Urinary bladder (tissue), 4 donors: ENCODE measurements around the gene POLR3C. TPM values are rescaled to one million over a fixed set of nuclear protein-coding genes. Genes with fewer than 3 reads are reported as not detected.

Experiments
- DNase-seq: peaks from one replicate; pipeline ENCODE4 v3.0.0-alpha.2; 2015; ENCODE audit errors: extremely low spot score
- H3K27ac ChIP-seq: one replicate; pipeline ENCODE4 v1.5.1; 2013; ENCODE audit warnings: low read depth, mild to moderate bottlenecking, moderate library complexity
- H3K36me3 ChIP-seq: one replicate; pipeline ENCODE4 v1.6.1; 2013; ENCODE audit warnings: mild to moderate bottlenecking, moderate library complexity; ENCODE audit not compliant: insufficient read depth
- H3K4me1 ChIP-seq: one replicate; pipeline ENCODE4 v1.6.1; 2013; ENCODE audit warnings: mild to moderate bottlenecking, moderate library complexity; ENCODE audit not compliant: insufficient read depth
- H3K4me3 ChIP-seq: one replicate; pipeline ENCODE4 v1.5.1; 2013; ENCODE audit warnings: low read depth, low read length
- WGBS: extraction: QIAGEN DNeasy Blood & Tissue Kit; methylation state at CpG from one replicate; pipeline ENCODE4 v1.1.7; 2013; 5-methylcytosine and 5-hydroxymethylcytosine counted together
- polyA plus RNA-seq: library from polyadenylated mRNA; stranded (reverse); fragments of 200-250 nt; gene quantifications from one replicate; pipeline ENCODE4 v1.2.3, GENCODE V29; 2013
- total RNA-seq: library from RNA; depleted of rRNA; stranded (reverse); fragments of >200 nt; gene quantifications from one replicate; pipeline ENCODE4 v1.2.3, GENCODE V29; 2014
- donor health status: healthy with polysubstance abuse.
- donor health status: healthy.

POLR3C gene
- total and polyA plus RNA-seq, 2 donors = 23.5 to 25.6 TPM

- 92% methylated on average over 3 of the region's 3 CpGs for WGBS
- peaks cover 6% of the 10 kb centered on the region for H3K36me3 ChIP-seq
These were observed 19.0 kb downstream of the POLR3C start for GRCh38 chr1:145843031-145843430.

DNA sequence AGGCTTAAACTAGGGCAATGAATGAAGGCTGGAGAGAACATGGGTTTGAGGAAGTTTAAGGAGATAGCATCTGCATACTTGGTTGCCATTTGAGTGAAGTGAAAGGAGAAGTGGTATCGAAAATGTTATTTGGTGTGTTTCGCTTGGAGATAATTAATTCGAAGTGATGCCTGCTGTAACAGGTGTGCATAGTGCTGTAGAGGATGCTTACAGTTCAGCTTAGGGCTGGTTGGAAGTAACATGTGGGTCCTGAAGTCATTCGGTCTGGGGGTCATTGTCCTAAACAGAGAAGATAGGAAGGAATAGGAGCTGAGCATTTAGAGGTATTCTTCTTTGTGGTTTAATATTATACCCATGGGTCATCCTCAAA is 21.1 kb downstream of the POLR3C start:
- 11% methylated on average over 4 of the region's 4 CpGs for WGBS
- Histone ChIP-seq H3K4me3 (peak overlapping the region; percentile 31), H3K4me1 (no peaks in the 10 kb centered on the region), H3K27ac (peak overlapping the region; percentile 38), H3K36me3 (peaks cover 4% of the 10 kb centered on the region)
- no peak for DNase-seq

More at GRCh38 chr1:145843031-145843430, 19.0 kb downstream of the POLR3C start:
- H3K4me3 ChIP-seq = no peak overlapping the region
- H3K4me1 ChIP-seq = no peaks in the 10 kb centered on the region
- no peak overlapping the region for H3K27ac ChIP-seq
- no peak for DNase-seq

- under 1% methylated on average over 50 of the region's 50 CpGs for WGBS
- Histone ChIP-seq H3K4me1 (no peaks in the 10 kb centered on the region), H3K27ac (peak within 1 kb of the TSS; percentile 38), H3K4me3 (peak within 1 kb of the TSS; percentile 31), H3K36me3 (peaks cover 9% of the 10 kb centered on the region)
- DNase-seq = no peak
These were observed 21.6 kb downstream of the POLR3C start, which contains the start of gene NUDT17 for GRCh38 chr1:145845514-145846161. Gene NUDT17 (plus strand): TSS chr1:145845630. CDS start chr1:145845641, 11 bp downstream.

DNA sequence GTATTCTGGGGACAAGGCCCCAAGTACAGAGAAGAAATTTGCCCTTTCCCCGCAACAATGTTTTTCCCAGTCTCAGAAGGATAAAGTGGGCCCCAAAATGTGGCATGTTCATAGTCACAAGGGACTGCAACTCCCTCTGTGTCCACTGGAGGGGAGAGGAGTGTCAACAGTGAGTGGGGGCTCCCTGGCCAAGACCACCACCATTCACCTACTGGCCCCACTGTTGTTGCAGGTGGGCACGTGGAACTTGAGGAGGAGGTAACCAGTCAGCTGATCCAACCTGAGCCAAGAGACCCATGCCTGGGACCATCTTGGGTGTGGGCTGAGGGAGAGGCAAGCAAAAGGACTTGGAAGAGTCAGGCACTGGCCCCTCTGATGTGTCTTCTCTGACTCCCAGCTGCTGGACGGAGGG is 22.2 kb downstream of the POLR3C start:
- WGBS = 57% methylated on average over 3 of the region's 3 CpGs
- DNase-seq = no peak
- Histone ChIP-seq H3K4me1 (no peaks in the 10 kb centered on the region), H3K36me3 (peaks cover 7% of the 10 kb centered on the region), H3K4me3 (peak overlapping the region; percentile 31), H3K27ac (no peak overlapping the region)

DNA sequence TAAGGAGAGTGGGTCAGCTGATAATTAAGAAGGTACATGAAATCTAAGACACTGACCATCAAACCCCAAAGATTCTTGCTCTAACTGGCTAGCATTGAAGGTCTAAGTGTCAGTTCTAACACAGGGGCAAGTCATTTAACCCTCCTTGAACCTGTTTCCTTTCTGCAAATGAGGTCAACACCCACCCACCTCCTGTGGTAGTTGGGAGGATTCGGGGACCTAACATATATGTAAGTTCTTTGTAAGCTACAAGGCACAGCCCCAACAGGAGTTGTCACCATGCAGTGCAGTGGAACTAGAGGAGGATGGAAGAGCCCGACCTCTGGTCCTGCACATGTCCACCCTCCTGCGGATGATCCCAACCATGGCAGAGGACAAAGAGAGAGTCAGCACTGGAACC is 23.8 kb downstream of the POLR3C start:
- Histone ChIP-seq H3K27ac (no peak overlapping the region), H3K36me3 (peaks cover 5% of the 10 kb centered on the region), H3K4me1 (no peaks in the 10 kb centered on the region), H3K4me3 (no peak overlapping the region)
- 73% methylated on average over 3 of the region's 3 CpGs for WGBS
- no peak for DNase-seq

GRCh38 chr1:145849356-145850160 is 25.6 kb downstream of the POLR3C start:
- DNase-seq = no peak
- WGBS = 69% methylated on average over 15 of the region's 15 CpGs
- Histone ChIP-seq H3K36me3 (peaks cover 5% of the 10 kb centered on the region), H3K4me1 (no peaks in the 10 kb centered on the region), H3K4me3 (no peak overlapping the region), H3K27ac (no peak overlapping the region)

DNA sequence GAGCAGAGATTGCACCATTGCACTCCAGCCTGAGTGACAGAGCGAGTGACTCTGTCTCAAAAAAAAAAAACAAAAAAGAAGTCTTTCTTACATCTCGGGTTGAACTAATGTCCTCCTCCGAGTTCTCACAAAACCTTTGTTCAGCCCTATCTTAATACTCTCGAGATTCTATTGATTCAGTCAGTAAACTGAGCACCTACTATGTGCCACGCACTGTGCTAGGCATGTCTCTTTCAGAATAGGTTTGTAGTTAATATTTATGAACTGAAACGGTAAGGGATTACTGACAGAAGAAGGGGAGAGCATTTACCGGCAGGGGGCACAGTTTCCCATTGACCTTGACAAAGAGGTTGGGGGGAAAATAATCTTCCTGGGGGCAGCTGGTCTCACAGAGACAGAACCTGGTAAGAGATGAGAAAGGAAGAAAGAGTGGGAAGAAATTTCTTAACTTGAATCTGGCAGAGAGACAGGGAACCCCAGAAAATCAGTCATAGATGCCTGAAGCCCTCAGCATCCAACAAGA is 31.5 kb downstream of the POLR3C start:
- H3K36me3 ChIP-seq = peaks cover 3% of the 10 kb centered on the region
- peaks cover 1% of the 10 kb centered on the region for H3K4me1 ChIP-seq
- H3K4me3 ChIP-seq = no peak overlapping the region
- no peak overlapping the region for H3K27ac ChIP-seq
- 86% methylated on average over 7 of the region's 7 CpGs for WGBS
- no peak for DNase-seq

- H3K36me3 ChIP-seq = peaks cover 2% of the 10 kb centered on the region
These were observed 33.2 kb downstream of the POLR3C start for GRCh38 chr1:145857170-145857569.

GRCh38 chr1:145858238-145858900 is 34.4 kb downstream of the POLR3C start:
- peaks cover 1% of the 10 kb centered on the region for H3K4me1 ChIP-seq
- 2% methylated on average over 35 of the region's 35 CpGs for WGBS
- peak overlapping the region; percentile 94 for H3K27ac ChIP-seq
- H3K36me3 ChIP-seq = peaks cover 2% of the 10 kb centered on the region
- peak overlapping the region; percentile 83 for H3K4me3 ChIP-seq
- DNase-seq = no peak

More at GRCh38 chr1:145857170-145857569, 33.2 kb downstream of the POLR3C start:
- Histone ChIP-seq H3K27ac (no peak overlapping the region), H3K4me3 (peak overlapping the region; percentile 3), H3K4me1 (peaks cover 1% of the 10 kb centered on the region)
- 62% methylated on average over 4 of the region's 4 CpGs for WGBS
- no peak for DNase-seq

GRCh38 chr1:145858901-145859490 is 35.0 kb downstream of the POLR3C start, which contains the start of gene PIAS3:
Gene PIAS3 (minus strand): TSS chr1:145859081. CDS start chr1:145858990, 91 bp downstream.
- Histone ChIP-seq H3K36me3 (peaks cover 2% of the 10 kb centered on the region), H3K27ac (peak within 1 kb of the TSS; percentile 94), H3K4me3 (peak within 1 kb of the TSS; percentile 83), H3K4me1 (peaks cover 1% of the 10 kb centered on the region)
- WGBS = under 1% methylated on average over 42 of the region's 42 CpGs
- peak; percentile 86 for DNase-seq

DNA sequence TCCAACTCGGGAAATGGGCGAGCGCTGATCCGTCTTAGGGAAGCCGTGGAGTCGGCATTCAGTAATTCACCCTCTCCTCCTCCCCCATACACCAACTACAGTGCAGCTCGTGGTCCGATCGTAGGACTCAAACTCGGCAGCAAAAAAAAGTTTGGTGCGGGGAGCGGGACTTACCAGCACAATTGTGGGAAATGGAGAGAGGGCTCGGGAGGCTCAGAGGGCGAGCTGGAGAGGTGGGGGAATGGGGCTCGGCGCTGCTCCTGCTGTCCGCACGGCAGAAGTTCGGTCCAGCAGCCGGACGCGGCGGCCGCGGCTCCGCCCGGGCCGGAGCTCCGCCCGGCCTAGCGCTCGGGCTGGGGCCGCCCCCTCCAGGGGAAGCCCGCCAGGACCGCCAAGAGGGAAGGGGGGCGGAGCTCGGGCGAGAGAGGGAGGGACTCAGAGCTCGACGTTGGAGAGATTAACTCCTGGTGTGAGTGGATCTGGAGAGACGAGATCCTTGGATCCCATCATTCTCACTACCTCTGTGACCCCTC is 35.6 kb downstream of the POLR3C start:
- H3K36me3 ChIP-seq = peaks cover 2% of the 10 kb centered on the region
- peak overlapping the region; percentile 94 for H3K27ac ChIP-seq
- under 1% methylated on average over 41 of the region's 41 CpGs for WGBS
- DNase-seq = peak; percentile 77
- peak overlapping the region; percentile 83 for H3K4me3 ChIP-seq
- H3K4me1 ChIP-seq = peaks cover 1% of the 10 kb centered on the region

- Histone ChIP-seq H3K36me3 (no peaks in the 10 kb centered on the region), H3K4me3 (no peak overlapping the region), H3K4me1 (peaks cover 1% of the 10 kb centered on the region), H3K27ac (no peak overlapping the region)
- 56% methylated on average over 5 of the region's 5 CpGs for WGBS
- no peak for DNase-seq
These were observed 39.5 kb downstream of the POLR3C start for GRCh38 chr1:145863282-145864018.
